Measurements from ENCODE around the gene CAVIN3.

- no peak for TF ChIP-seq EP300 (IDR thresholded peaks at IDR 0.05; ENCODE audit: low read depth)
- TF ChIP-seq, protein P1, sequence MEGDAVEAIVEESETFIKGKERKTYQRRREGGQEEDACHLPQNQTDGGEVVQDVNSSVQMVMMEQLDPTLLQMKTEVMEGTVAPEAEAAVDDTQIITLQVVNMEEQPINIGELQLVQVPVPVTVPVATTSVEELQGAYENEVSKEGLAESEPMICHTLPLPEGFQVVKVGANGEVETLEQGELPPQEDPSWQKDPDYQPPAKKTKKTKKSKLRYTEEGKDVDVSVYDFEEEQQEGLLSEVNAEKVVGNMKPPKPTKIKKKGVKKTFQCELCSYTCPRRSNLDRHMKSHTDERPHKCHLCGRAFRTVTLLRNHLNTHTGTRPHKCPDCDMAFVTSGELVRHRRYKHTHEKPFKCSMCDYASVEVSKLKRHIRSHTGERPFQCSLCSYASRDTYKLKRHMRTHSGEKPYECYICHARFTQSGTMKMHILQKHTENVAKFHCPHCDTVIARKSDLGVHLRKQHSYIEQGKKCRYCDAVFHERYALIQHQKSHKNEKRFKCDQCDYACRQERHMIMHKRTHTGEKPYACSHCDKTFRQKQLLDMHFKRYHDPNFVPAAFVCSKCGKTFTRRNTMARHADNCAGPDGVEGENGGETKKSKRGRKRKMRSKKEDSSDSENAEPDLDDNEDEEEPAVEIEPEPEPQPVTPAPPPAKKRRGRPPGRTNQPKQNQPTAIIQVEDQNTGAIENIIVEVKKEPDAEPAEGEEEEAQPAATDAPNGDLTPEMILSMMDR (IDR thresholded peaks at IDR 0.05): no peak
Observed at GRCh38 chr11:6350486-6350885, 30.2 kb upstream of the CAVIN3 start.
